ENCODE data around the gene POLD2.

DNA sequence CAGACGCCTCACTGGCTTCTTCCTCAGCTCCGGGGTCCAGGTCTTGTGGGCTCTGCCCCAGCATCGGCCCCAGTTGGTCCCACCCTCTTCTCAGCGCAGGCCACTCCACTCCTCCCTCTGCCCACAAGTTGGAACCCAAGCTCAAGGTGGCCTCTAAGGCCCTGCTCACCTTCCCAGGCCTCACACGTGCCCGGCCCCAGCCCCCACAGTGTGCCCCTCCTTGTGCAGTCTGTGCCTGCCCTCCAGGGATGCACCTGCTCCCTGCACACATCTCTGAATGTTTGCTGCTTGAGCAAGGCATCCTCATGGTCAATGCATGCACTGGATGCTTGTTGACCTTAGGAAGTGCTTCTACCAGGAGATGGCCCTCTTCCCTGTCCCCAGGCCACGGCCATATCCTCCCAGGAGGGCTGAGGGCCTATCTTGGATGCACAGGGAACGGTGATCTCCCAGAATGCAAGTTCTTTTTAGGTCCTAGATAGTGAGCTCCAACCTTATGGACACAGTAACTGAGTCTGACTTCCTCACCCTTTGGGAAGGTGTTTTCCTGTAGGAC is 26.9 kb downstream of the POLD2 start:
- no peak for TF ChIP-seq EZH2phosphoT487 (IDR thresholded peaks at IDR 0.05; ENCODE audit: insufficient read depth, low read depth)
- TF ChIP-seq EZH2 (IDR thresholded peaks at IDR 0.05; ENCODE audit: insufficient read depth, poor library complexity, severe bottlenecking): no peak

All from GM23248 (cell line).